Stomach smooth muscle (tissue), 2 donors: ENCODE measurements around the gene VTI1B.
"Not testable (repeated sequence)": the region's sequence is repeated elsewhere in the genome, so short reads cannot be mapped to it uniquely, and the experiment has no call there.

Source experiments
- H3K27ac ChIP-seq: one replicate; pipeline ENCODE4 v1.7.0; 2013; ENCODE audit warnings: mild to moderate bottlenecking, low read length, inconsistent platforms
- H3K27me3 ChIP-seq, 2 donors: one replicate each; pipeline ENCODE4 v1.7.0; 2013; ENCODE audit warnings: low read length in 2 of 2; ENCODE audit not compliant: insufficient read depth in 2 of 2, control insufficient read depth in 1 of 2
- H3K36me3 ChIP-seq, 2 donors: one replicate each; pipeline ENCODE4 v1.7.0; 2013; ENCODE audit warnings: low read length in 2 of 2; ENCODE audit not compliant: control insufficient read depth in 2 of 2, insufficient read depth in 2 of 2
- H3K4me1 ChIP-seq: one replicate; pipeline ENCODE4 v1.7.0; 2013; ENCODE audit warnings: low read length; ENCODE audit not compliant: control insufficient read depth, insufficient read depth
- H3K4me3 ChIP-seq, 2 donors: one replicate each; pipeline ENCODE4 v1.7.0; 2013; ENCODE audit warnings: low read length in 2 of 2
- H3K9ac ChIP-seq, 2 donors: one replicate each; pipeline ENCODE4 v1.7.0; 2013; ENCODE audit warnings: low read length in 2 of 2, mild to moderate bottlenecking in 1 of 2
- H3K9me3 ChIP-seq, 2 donors: one replicate each; pipeline ENCODE4 v1.7.0; 2013; ENCODE audit warnings: low read length in 2 of 2; ENCODE audit not compliant: control insufficient read depth in 2 of 2
- donor health status: healthy.
- donor health status: Pancreatic carcinoma.

The VTI1B gene

GRCh38 chr14:67609642-67610310, 64.7 kb downstream of the VTI1B start:
- Histone ChIP-seq H3K9me3 (no peaks in the 10 kb centered on the region), H3K27ac (no peak overlapping the region), H3K36me3 (no peaks in the 10 kb centered on the region), H3K4me3 (no peak overlapping the region), H3K27me3 (peaks cover 0 to 2% of the 10 kb centered on the region in 2 donors), H3K4me1 (no peaks in the 10 kb centered on the region), H3K9ac (no peak overlapping the region)

GRCh38 chr14:67607646-67608045, 66.8 kb downstream of the VTI1B start:
- Histone ChIP-seq H3K9me3 (no peaks in the 10 kb centered on the region), H3K4me3 (no peak overlapping the region), H3K4me1 (no peaks in the 10 kb centered on the region), H3K9ac (no peak overlapping the region), H3K27me3 (peaks cover 0 to 2% of the 10 kb centered on the region in 2 donors), H3K27ac (no peak overlapping the region), H3K36me3 (no peaks in the 10 kb centered on the region)

GRCh38 chr14:67602995-67603545, 71.4 kb downstream of the VTI1B start:
- H3K27ac ChIP-seq: no peak overlapping the region
- peaks cover 6% of the 10 kb centered on the region for H3K4me1 ChIP-seq
- no peak overlapping the region for H3K4me3 ChIP-seq
- no peak overlapping the region for H3K9ac ChIP-seq
- no peaks in the 10 kb centered on the region for H3K9me3 ChIP-seq
- H3K27me3 ChIP-seq: no peaks in the 10 kb centered on the region
- no peaks in the 10 kb centered on the region for H3K36me3 ChIP-seq

- Histone ChIP-seq H3K27me3 (no peaks in the 10 kb centered on the region), H3K4me3 (no peak overlapping the region), H3K27ac (no peak overlapping the region), H3K9ac (no peak overlapping the region), H3K4me1 (peaks cover 6% of the 10 kb centered on the region), H3K9me3 (no peaks in the 10 kb centered on the region), H3K36me3 (no peaks in the 10 kb centered on the region)
These were observed 72.4 kb downstream of the VTI1B start for GRCh38 chr14:67602076-67602475.

GRCh38 chr14:67600562-67600974, 73.9 kb downstream of the VTI1B start:
- peak overlapping the region; percentile 80 to 91 for H3K4me3 ChIP-seq
- H3K36me3 ChIP-seq, H3K9me3 ChIP-seq, H3K27me3 ChIP-seq, H3K4me1 ChIP-seq: not testable (repeated sequence)
- peak overlapping the region; percentile 73 to 86 for H3K9ac ChIP-seq
- H3K27ac ChIP-seq: peak overlapping the region; percentile 83

GRCh38 chr14:67599698-67600561, 74.5 kb downstream of the VTI1B start, which contains the start of gene PIGH:
Gene PIGH (minus strand): TSS chr14:67600268. CDS start chr14:67600203, 65 bp downstream.
- Histone ChIP-seq H3K4me3 (peak within 1 kb of the TSS; percentile 80 to 91), H3K36me3 (no peaks in the 10 kb centered on the region), H3K9ac (peak within 1 kb of the TSS; percentile 73 to 89), H3K9me3 (no peaks in the 10 kb centered on the region), H3K27ac (peak within 1 kb of the TSS; percentile 83), H3K4me1 (peaks cover 6% of the 10 kb centered on the region), H3K27me3 (no peaks in the 10 kb centered on the region)
